IPS-20b (cell line): ENCODE results near the gene ZNF346.

ENCODE experiments used
- H3K27ac ChIP-seq: one replicate; pipeline ENCODE4 v1.5.1; 2013; ENCODE audit warnings: low read length
- H3K27me3 ChIP-seq: 2 replicates; pipeline ENCODE4 v1.6.1; 2013; ENCODE audit warnings: mild to moderate bottlenecking, low read length, inconsistent platforms; ENCODE audit not compliant: insufficient read depth
- H3K36me3 ChIP-seq: 2 replicates; pipeline ENCODE4 v1.6.1; 2013; ENCODE audit warnings: low read depth, mild to moderate bottlenecking, inconsistent platforms, low read length, moderate library complexity; ENCODE audit not compliant: insufficient read depth
- H3K4me1 ChIP-seq: 2 replicates; pipeline ENCODE4 v1.6.1; 2013; ENCODE audit warnings: mild to moderate bottlenecking, control low read depth, inconsistent platforms, low read length, moderate library complexity; ENCODE audit not compliant: insufficient read depth
- H3K4me3 ChIP-seq: 2 replicates; pipeline ENCODE4 v1.5.1; 2013; ENCODE audit warnings: mild to moderate bottlenecking, low read length, inconsistent platforms
- H3K9ac ChIP-seq: 2 replicates; pipeline ENCODE4 v1.6.1; 2013; ENCODE audit warnings: low read depth, mild to moderate bottlenecking, inconsistent platforms, low read length, moderate library complexity
- H3K9me3 ChIP-seq: 2 replicates; pipeline ENCODE4 v1.6.1; 2013; ENCODE audit warnings: mild to moderate bottlenecking, low read depth, low read length, inconsistent platforms; ENCODE audit not compliant: insufficient read depth

Gene ZNF346

GRCh38 chr5:177112589-177113220, 90.2 kb downstream of the ZNF346 start:
- Histone ChIP-seq H3K36me3 (no peaks in the 10 kb centered on the region), H3K27ac (no peak overlapping the region), H3K4me3 (no peak overlapping the region), H3K9ac (no peak overlapping the region), H3K9me3 (no peaks in the 10 kb centered on the region), H3K4me1 (no peaks in the 10 kb centered on the region; the same call in 1 of the 2 replicates), H3K27me3 (peaks cover 10% of the 10 kb centered on the region)

GRCh38 chr5:177113566-177114424, 91.3 kb downstream of the ZNF346 start:
- Histone ChIP-seq H3K9ac (no peak overlapping the region), H3K27me3 (peaks cover 10% of the 10 kb centered on the region), H3K9me3 (no peaks in the 10 kb centered on the region), H3K36me3 (no peaks in the 10 kb centered on the region), H3K27ac (no peak overlapping the region), H3K4me3 (no peak overlapping the region), H3K4me1 (no peaks in the 10 kb centered on the region; the same call in 1 of the 2 replicates)

- Histone ChIP-seq H3K9ac (peak overlapping the region; percentile 52; the same call in 1 of the 2 replicates), H3K27me3 (peaks cover 10% of the 10 kb centered on the region), H3K36me3 (no peaks in the 10 kb centered on the region), H3K27ac (no peak overlapping the region), H3K4me1 (no peaks in the 10 kb centered on the region; the same call in 1 of the 2 replicates), H3K9me3 (no peaks in the 10 kb centered on the region), H3K4me3 (peak overlapping the region; percentile 23; the same call in 1 of the 2 replicates)
Observed at GRCh38 chr5:177116631-177117373, 94.3 kb downstream of the ZNF346 start.

DNA sequence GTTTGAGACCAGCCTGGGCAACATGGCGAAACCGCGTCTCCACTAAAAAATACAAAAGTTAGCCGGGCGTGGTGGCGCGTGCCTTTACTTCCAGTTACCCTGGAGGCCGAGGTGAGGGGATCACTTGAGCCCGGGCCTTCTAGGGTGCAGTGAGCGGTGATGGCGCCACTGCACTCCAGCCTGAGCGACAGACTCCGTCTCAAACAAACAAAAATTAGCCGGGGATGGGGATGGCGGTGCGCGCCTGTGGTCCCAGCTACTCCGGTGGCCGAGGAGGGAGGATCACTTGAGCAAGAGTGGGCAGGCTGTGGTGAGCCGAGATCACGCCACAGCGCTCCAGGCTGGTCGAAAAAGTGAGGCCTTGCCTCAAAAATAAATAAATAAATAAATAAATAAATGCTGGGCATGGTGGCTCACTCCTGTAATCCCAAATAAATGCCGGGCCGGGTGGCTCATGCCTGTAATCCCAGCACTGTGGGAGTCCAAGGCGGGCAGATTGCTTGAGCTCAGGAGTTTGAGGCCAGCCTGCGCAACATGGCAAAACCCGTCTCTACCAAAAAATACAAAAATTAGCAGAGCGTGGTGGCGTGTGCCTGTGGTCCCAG, 95.0 kb downstream of the ZNF346 start:
- no peaks in the 10 kb centered on the region for H3K9me3 ChIP-seq
- no peak overlapping the region for H3K4me3 ChIP-seq
- peaks cover 10% of the 10 kb centered on the region for H3K27me3 ChIP-seq
- no peaks in the 10 kb centered on the region for H3K36me3 ChIP-seq
- H3K4me1 ChIP-seq, result no peaks in the 10 kb centered on the region; the same call in 1 of the 2 replicates
- H3K9ac ChIP-seq, result no peak overlapping the region
- H3K27ac ChIP-seq, result no peak overlapping the region

DNA sequence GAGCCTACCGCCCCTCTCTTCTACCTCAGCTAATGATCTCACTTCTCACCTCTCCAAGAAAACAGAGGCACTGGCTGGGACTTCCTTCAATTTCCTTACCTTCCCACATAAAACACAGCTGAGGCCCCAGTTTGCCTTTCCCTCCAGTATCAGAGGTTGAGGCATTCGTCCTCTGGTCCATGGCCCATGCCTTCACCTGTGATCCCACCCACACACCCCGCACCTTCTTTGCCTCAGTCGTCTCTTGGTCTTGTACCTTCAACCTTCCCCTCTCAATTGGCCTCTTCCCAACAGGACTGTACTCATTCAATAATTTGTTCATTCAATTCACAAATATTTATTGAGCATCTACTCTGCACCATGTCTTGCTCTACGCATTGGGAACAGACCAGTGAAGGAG, 100.1 kb downstream of the ZNF346 start:
- H3K4me3 ChIP-seq, result no peak overlapping the region
- no peaks in the 10 kb centered on the region; the same call in 1 of the 2 replicates for H3K27me3 ChIP-seq
- H3K9me3 ChIP-seq, result no peaks in the 10 kb centered on the region
- no peaks in the 10 kb centered on the region for H3K36me3 ChIP-seq
- H3K9ac ChIP-seq, result no peak overlapping the region
- no peak overlapping the region for H3K27ac ChIP-seq
- no peaks in the 10 kb centered on the region for H3K4me1 ChIP-seq

GRCh38 chr5:177123789-177124485, 101.4 kb downstream of the ZNF346 start:
- Histone ChIP-seq H3K36me3 (no peaks in the 10 kb centered on the region), H3K27ac (no peak overlapping the region), H3K27me3 (no peaks in the 10 kb centered on the region), H3K9me3 (no peaks in the 10 kb centered on the region), H3K4me1 (no peaks in the 10 kb centered on the region), H3K9ac (no peak overlapping the region), H3K4me3 (no peak overlapping the region)

DNA sequence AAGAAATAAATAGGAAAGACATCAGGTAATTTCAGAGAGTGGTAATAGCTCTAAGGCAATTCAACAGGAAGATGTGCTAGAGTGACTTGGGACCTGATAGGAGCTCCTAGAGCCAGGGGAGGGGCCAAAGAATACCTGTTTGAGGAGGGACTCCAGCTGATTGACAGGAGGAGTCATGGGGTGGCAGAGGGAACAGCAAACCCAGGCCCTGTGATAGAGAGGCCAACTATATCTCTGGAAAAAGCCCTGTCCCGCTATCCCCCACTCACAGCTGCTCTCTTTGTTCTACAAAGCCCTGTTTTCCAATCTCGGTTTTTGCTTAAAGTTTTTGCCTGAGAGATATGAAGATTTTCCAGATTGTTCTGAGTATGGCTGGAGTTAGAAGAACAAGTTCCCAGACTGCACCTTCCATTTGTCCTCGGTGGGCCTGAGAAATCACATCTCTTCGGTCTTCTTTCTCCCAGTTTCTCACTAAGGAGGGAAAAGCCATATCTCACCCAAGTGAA, 102.0 kb downstream of the ZNF346 start:
- no peak overlapping the region for H3K4me3 ChIP-seq
- no peak overlapping the region for H3K9ac ChIP-seq

DNA sequence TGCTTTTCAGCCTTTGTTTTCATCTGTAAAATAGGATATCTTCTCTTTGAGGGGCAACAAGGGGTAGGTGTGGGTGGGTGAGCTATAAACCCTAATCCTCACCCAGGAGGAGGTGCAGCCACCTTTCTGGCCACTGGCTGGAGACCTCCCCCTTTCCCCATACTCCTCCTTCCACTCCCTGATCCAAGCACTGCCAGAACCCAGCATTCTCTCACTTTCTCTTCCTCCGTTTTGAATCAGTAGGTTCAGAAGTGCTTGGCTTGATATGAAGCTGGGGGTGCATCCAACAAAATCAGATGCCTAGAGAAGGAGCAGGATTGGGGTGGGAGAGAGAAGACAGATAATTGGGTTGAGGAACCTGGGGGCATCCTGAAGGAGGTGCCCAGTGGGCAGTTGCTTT, 104.3 kb downstream of the ZNF346 start:
- Histone ChIP-seq H3K9me3 (no peaks in the 10 kb centered on the region), H3K27ac (no peak overlapping the region), H3K4me3 (no peak overlapping the region), H3K4me1 (peaks cover 14% of the 10 kb centered on the region), H3K9ac (no peak overlapping the region), H3K36me3 (no peaks in the 10 kb centered on the region), H3K27me3 (no peaks in the 10 kb centered on the region)

More for the DNA sequence above, 102.0 kb downstream of the ZNF346 start:
- H3K36me3 ChIP-seq, result no peaks in the 10 kb centered on the region
- H3K27ac ChIP-seq, result no peak overlapping the region
- no peaks in the 10 kb centered on the region for H3K4me1 ChIP-seq
- no peaks in the 10 kb centered on the region for H3K27me3 ChIP-seq
- H3K9me3 ChIP-seq, result no peaks in the 10 kb centered on the region

GRCh38 chr5:177128551-177128981, 106.1 kb downstream of the ZNF346 start:
- H3K4me1 ChIP-seq, result peaks cover 14% of the 10 kb centered on the region
- H3K9me3 ChIP-seq, result no peaks in the 10 kb centered on the region
- no peak overlapping the region for H3K27ac ChIP-seq
- H3K36me3 ChIP-seq, result no peaks in the 10 kb centered on the region
- H3K9ac ChIP-seq, result no peak overlapping the region
- no peaks in the 10 kb centered on the region for H3K27me3 ChIP-seq
- H3K4me3 ChIP-seq, result no peak overlapping the region

DNA sequence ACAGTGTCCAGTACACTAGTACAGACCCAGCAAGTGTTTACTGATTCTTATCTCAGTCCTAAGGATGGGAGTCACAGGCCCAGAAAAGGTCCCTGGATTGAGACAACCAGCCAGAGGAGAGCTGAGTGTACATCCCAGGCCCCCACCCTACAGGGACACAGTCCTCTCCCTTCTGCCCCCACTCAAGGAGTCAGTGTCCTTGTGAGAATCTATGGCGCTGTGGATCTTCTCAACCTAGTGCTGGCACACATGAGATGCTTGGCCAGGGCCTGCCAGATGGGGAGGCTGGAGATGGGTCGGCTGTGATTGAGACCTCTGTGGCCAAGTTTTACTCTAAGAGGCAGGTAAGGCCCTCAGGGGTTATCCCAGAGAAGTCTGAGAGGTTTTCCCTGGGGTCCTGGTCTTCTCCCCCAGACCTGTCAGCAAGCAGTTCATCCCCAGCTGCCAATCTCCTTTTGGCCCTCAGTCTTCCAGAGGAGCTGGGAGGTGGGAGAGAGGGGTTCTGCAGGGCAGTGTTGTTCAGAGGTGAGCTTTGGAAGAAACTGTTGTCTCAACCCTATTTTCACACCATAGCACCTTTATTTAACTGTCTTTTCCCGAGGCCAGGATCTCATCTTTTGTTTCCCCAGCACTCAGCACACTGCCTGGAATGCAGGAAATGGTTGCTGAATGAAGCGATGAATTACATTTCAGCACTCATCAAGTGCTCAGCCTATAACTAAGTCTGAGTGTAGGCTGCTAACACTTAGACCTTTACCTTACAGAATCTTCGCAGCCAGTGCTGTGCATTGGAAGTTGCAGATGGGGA, 107.9 kb downstream of the ZNF346 start:
- no peaks in the 10 kb centered on the region for H3K9me3 ChIP-seq
- H3K36me3 ChIP-seq, result peaks cover 7% of the 10 kb centered on the region
- no peaks in the 10 kb centered on the region for H3K27me3 ChIP-seq
- H3K4me3 ChIP-seq, result peak overlapping the region; percentile 81; the same call in 1 of the 2 replicates
- H3K9ac ChIP-seq, result peak overlapping the region; percentile 96; the same call in 1 of the 2 replicates
- H3K27ac ChIP-seq, result no peak overlapping the region
- H3K4me1 ChIP-seq, result peaks cover 21% of the 10 kb centered on the region
